Measurements from ENCODE around the gene ZFHX3. TPM values are rescaled to one million over a fixed set of nuclear protein-coding genes. Genes with fewer than 3 reads are reported as not detected.

The ZFHX3 gene
- total and polyA plus RNA-seq, 4 donors: 1.5 to 5.9 (median 3.0) TPM

GRCh38 chr16:72783716-72784318 is 264.1 kb downstream of the ZFHX3 start:
- H3K36me3 ChIP-seq (ENCODE audit: control insufficient read depth in 4 of 4, insufficient read depth in 3 of 4, low read depth in 1 of 4, low read length in 3 of 4): peaks cover 0 to 4% (median 1%) of the 10 kb centered on the region in 4 donors
- H3K4me1 ChIP-seq (ENCODE audit: control insufficient read depth in 4 of 4, insufficient read depth in 4 of 4, low read length in 3 of 4): peaks cover 0 to 1% (median 0%) of the 10 kb centered on the region in 4 donors
- 73% methylated on average over 4 of the region's 4 CpGs for WGBS
- H3K27ac ChIP-seq (ENCODE audit: low read depth in 1 of 2, low read length in 2 of 2): no peak overlapping the region
- H3K4me3 ChIP-seq (ENCODE audit: low read depth in 1 of 3, low read length in 3 of 3): no peak overlapping the region
- no peak overlapping the region for H3K9ac ChIP-seq (ENCODE audit: low read depth in 1 of 2, low read length in 2 of 2)
- DNase-seq (ENCODE audit: low spot score): no peak
- H3K9me3 ChIP-seq (ENCODE audit: control insufficient read depth in 4 of 4, low read length in 3 of 4): no peaks in the 10 kb centered on the region
- peak; percentile 40 for TF ChIP-seq FOXA2 (IDR thresholded peaks at IDR 0.05)
- TF ChIP-seq ZBTB33 (IDR thresholded peaks at IDR 0.05): no peak
- H3K27me3 ChIP-seq (ENCODE audit: control insufficient read depth in 4 of 4, insufficient read depth in 4 of 4, low read length in 3 of 4): no peaks in the 10 kb centered on the region

GRCh38 chr16:72769876-72770275 is 278.1 kb downstream of the ZFHX3 start:
- no peak overlapping the region for H3K9ac ChIP-seq (ENCODE audit: low read depth in 1 of 2, low read length in 2 of 2)
- WGBS: 93% methylated on average over 1 of the region's 1 CpG
- H3K36me3 ChIP-seq (ENCODE audit: control insufficient read depth in 4 of 4, insufficient read depth in 3 of 4, low read depth in 1 of 4, low read length in 3 of 4): no peaks in the 10 kb centered on the region
- H3K27ac ChIP-seq (ENCODE audit: low read depth in 1 of 2, low read length in 2 of 2): no peak overlapping the region
- no peaks in the 10 kb centered on the region for H3K27me3 ChIP-seq (ENCODE audit: control insufficient read depth in 4 of 4, insufficient read depth in 4 of 4, low read length in 3 of 4)
- H3K4me3 ChIP-seq (ENCODE audit: low read depth in 1 of 3, low read length in 3 of 3): no peak overlapping the region
- H3K4me1 ChIP-seq (ENCODE audit: control insufficient read depth in 4 of 4, insufficient read depth in 4 of 4, low read length in 3 of 4): no peaks in the 10 kb centered on the region
- TF ChIP-seq HNF4A (conservative IDR thresholded peaks at IDR 0.05) (no peak), RAD21 (IDR thresholded peaks at IDR 0.05) (no peak), YY1 (IDR thresholded peaks at IDR 0.05) (no peak), RXRA (IDR thresholded peaks at IDR 0.05) (no peak), MAX (IDR thresholded peaks at IDR 0.05) (no peak), EGR1 (IDR thresholded peaks at IDR 0.05; ENCODE audit: low read depth in 2 of 2) (no peak), GABPA (IDR thresholded peaks at IDR 0.05 in 1 of 2, conservative IDR thresholded peaks at IDR 0.05 in 1 of 2) (no peak), ZBTB33 (IDR thresholded peaks at IDR 0.05) (no peak), FOXA1 (IDR thresholded peaks at IDR 0.05) (no peak), SP1 (IDR thresholded peaks at IDR 0.05) (no peak), REST (IDR thresholded peaks at IDR 0.05) (no peak), NR2F2 (IDR thresholded peaks at IDR 0.05) (no peak), FOXA2 (IDR thresholded peaks at IDR 0.05) (no peak), ATF3 (IDR thresholded peaks at IDR 0.05) (no peak), JUND (IDR thresholded peaks at IDR 0.05) (no peak)
- H3K9me3 ChIP-seq (ENCODE audit: control insufficient read depth in 4 of 4, low read length in 3 of 4): no peaks in the 10 kb centered on the region
- DNase-seq (ENCODE audit: low spot score): no peak

All from liver (tissue), 9 donors.